GM12878 (cell line): Measurements from ENCODE around the gene CLNK. TPM values are rescaled to one million over a fixed set of nuclear protein-coding genes. Genes with fewer than 3 reads are reported as not detected.

Experiments
- BHLHE40 ChIP-seq, 2 experiments: fragments of 450-650 bp in 1 of 2; IDR thresholded peaks; 2 replicates each; pipeline ENCODE4 v1.6.1; 2011 to 2017; ENCODE audit warnings: low read depth in 2 of 2, borderline replicate concordance in 1 of 2, improper control_type of control experiment in 1 of 2, low read length in 1 of 2, mild to moderate bottlenecking in 1 of 2
- DPF2 ChIP-seq: fragments of 450-650 bp; IDR thresholded peaks from 2 replicates; pipeline ENCODE4 v1.6.1; 2017; ENCODE audit warnings: mild to moderate bottlenecking
- HDGF ChIP-seq: fragments of 450-650 bp; IDR thresholded peaks from 2 replicates; pipeline ENCODE4 v1.6.1; 2016; ENCODE audit warnings: antibody characterized with exemption
- IRF4 ChIP-seq: IDR thresholded peaks from 2 replicates; pipeline ENCODE4 v1.6.1; 2011; ENCODE audit warnings: low read depth, low read length
- MEF2A ChIP-seq: IDR thresholded peaks from 2 replicates; pipeline ENCODE4 v1.6.1; 2011; ENCODE audit warnings: low read depth, mild to moderate bottlenecking, low read length, moderate library complexity; ENCODE audit not compliant: insufficient read depth
- MTA2 ChIP-seq: fragments of 450-650 bp; IDR thresholded peaks from 2 replicates; pipeline ENCODE4 v1.6.1; 2016; ENCODE audit warnings: low read depth, mild to moderate bottlenecking, moderate library complexity
- NR2C1 ChIP-seq: fragments of 450-650 bp; IDR thresholded peaks from 2 replicates; pipeline ENCODE4 v1.6.1; 2017; ENCODE audit warnings: antibody characterized with exemption, mild to moderate bottlenecking, moderate library complexity
- TCF12 ChIP-seq: IDR thresholded peaks from 2 replicates; pipeline ENCODE4 v1.6.1; 2011; ENCODE audit warnings: low read depth, mild to moderate bottlenecking, low read length
- polyA plus RNA-seq, 11 experiments: library from polyadenylated mRNA; depleted of rRNA in 4 of 11; unstranded in 6 of 11; stranded (reverse) in 5 of 11; fragments of >200 nt; fragmentation: Nextera tagmentation in 4 of 11; fragmentation: Illumina TruSeq in 1 of 11; extraction: Ambion mirVana in 4 of 11; extraction: Trizol in 1 of 11; gene quantifications; 1 replicate in 1 of 11; 2 replicates in 10 of 11; pipeline versions ENCODE4 v1.2.1 to v1.2.3, GENCODE V29; 2011 to 2016; ENCODE audit warnings: inconsistent platforms in 2 of 11, missing spikeins in 2 of 11, low read depth in 1 of 11
- total RNA-seq, 4 experiments: library from RNA; depleted of rRNA in 3 of 4; stranded (reverse); fragments of >200 nt in 3 of 4; fragmentation: Illumina TruSeq in 1 of 4; extraction: Trizol in 1 of 4; gene quantifications; 2 replicates each; pipeline versions ENCODE4 v1.2.1 to v1.2.3, GENCODE V29; 2013 to 2021
- TF ChIP-seq, protein P1 (sequence below): IDR thresholded peaks from 2 replicates; pipeline ENCODE4 v1.6.1; 2012; ENCODE audit warnings: mild to moderate bottlenecking, low read depth, low read length

The CLNK gene
- total and polyA plus RNA-seq, 10 of the 15 experiments (the other 5 are each of a cell fraction or from before 2014, with no cell fraction given) = 2.1 to 14.3 (median 2.7) TPM

DNA sequence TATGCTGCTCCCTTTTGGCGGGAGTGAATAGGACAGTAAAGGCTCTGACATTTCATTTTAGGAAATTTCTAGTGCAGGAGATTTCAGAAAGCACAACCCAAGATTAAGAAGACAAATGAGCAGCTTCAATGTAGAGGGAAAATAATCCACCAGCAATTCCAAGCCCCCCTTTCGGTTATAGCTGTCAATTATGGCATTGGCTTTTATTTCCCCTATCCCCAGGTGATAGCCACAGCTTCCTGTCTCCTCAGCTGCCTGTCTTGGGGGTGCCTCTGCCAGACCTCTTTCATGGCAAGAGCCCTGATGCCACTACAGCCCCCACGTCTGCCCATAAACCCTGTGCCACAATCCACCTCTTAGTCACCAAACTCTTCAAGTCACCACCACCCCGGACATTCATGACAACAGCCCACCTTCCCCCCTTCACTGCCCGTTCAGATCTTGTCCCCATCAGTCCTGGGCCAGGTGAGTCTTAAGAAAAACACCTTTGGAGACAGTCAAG is 48.4 kb upstream of the CLNK start (continued):
- TF ChIP-seq, protein P1, sequence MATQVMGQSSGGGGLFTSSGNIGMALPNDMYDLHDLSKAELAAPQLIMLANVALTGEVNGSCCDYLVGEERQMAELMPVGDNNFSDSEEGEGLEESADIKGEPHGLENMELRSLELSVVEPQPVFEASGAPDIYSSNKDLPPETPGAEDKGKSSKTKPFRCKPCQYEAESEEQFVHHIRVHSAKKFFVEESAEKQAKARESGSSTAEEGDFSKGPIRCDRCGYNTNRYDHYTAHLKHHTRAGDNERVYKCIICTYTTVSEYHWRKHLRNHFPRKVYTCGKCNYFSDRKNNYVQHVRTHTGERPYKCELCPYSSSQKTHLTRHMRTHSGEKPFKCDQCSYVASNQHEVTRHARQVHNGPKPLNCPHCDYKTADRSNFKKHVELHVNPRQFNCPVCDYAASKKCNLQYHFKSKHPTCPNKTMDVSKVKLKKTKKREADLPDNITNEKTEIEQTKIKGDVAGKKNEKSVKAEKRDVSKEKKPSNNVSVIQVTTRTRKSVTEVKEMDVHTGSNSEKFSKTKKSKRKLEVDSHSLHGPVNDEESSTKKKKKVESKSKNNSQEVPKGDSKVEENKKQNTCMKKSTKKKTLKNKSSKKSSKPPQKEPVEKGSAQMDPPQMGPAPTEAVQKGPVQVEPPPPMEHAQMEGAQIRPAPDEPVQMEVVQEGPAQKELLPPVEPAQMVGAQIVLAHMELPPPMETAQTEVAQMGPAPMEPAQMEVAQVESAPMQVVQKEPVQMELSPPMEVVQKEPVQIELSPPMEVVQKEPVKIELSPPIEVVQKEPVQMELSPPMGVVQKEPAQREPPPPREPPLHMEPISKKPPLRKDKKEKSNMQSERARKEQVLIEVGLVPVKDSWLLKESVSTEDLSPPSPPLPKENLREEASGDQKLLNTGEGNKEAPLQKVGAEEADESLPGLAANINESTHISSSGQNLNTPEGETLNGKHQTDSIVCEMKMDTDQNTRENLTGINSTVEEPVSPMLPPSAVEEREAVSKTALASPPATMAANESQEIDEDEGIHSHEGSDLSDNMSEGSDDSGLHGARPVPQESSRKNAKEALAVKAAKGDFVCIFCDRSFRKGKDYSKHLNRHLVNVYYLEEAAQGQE = no peak
- TF ChIP-seq MEF2A (0 out of 2 replicates have a peak, but pooled peaks have one; percentile 14), NR2C1 (no peak), BHLHE40 (IDR thresholded peaks at IDR 0.05; ENCODE audit: borderline replicate concordance in 1 of 2, low read depth in 2 of 2, low read length in 1 of 2) (0 out of 4 replicates have a peak, but pooled peaks of 1 of the 2 experiments have one; percentile 18), DPF2 (peak; percentile 53; the same call in 1 of the 2 replicates), HDGF (peak; percentile 22; the same call in 1 of the 2 replicates), IRF4 (no peak), TCF12 (0 out of 2 replicates have a peak, but pooled peaks have one; percentile 23), MTA2 (peak; percentile 36; the same call in 1 of the 2 replicates)
- TF ChIP-seq, all 136 proteins: peak for 15
